H1 (cell line): ENCODE results near the gene TAF4. TPM values are rescaled to one million over a fixed set of nuclear protein-coding genes. Genes with fewer than 3 reads are reported as not detected.

Experiments
- CTCF ChIA-PET: fragments of 300-600 bp; sonication (Branson Sonifier 250); formaldehyde crosslinking; loops from one replicate; lab custom pipeline; 2021; ENCODE audit not compliant: partially characterized antibody; lab: Charles Lee
- POLR2A ChIA-PET: fragments of 300-600 bp; sonication (Branson Sonifier 250); formaldehyde crosslinking; loops from one replicate; lab custom pipeline; 2021; ENCODE audit warnings: inconsistent platforms; ENCODE audit not compliant: partially characterized antibody; lab: Charles Lee
- DNase-seq, 2 experiments: peaks; one replicate each; pipeline versions ENCODE4 v3.0.0 to v3.0.0-alpha.2; 2010 to 2022; ENCODE audit warnings: low spot score in 2 of 2, low read depth in 1 of 2, mixed read lengths in 1 of 2
- FAIRE-seq: peaks from 2 replicates; lab custom pipeline; 2011; peaks lifted over from hg19 to GRCh38; lab: Jason Lieb, UNC
- H2AFZ ChIP-seq: 2 replicates; pipeline ENCODE4 v1.8.1; 2012; ENCODE audit warnings: low read length, inconsistent platforms
- H2AK5ac ChIP-seq: 2 replicates; pipeline ENCODE4 v1.6.1; 2013; ENCODE audit warnings: low read depth, low read length
- H2BK120ac ChIP-seq: replicated peaks from 2 replicates; pipeline ENCODE3; 2013; ENCODE audit warnings: low read depth, low read length, inconsistent platforms
- H2BK12ac ChIP-seq: 2 replicates; pipeline ENCODE4 v1.6.1; 2013; ENCODE audit warnings: low read depth, low read length
- H2BK15ac ChIP-seq: 2 replicates; pipeline ENCODE4 v1.6.1; 2013; ENCODE audit warnings: low read length
- H2BK20ac ChIP-seq: 2 replicates; pipeline ENCODE4 v1.6.1; 2013; ENCODE audit warnings: low read length
- H2BK5ac ChIP-seq: 2 replicates; pipeline ENCODE4 v1.6.1; 2013; ENCODE audit warnings: low read depth, low read length
- H3K14ac ChIP-seq: 2 replicates; pipeline ENCODE4 v1.6.1; 2013; ENCODE audit warnings: inconsistent platforms; ENCODE audit not compliant: insufficient read length
- H3K18ac ChIP-seq: 2 replicates; pipeline ENCODE4 v1.6.1; 2013; ENCODE audit warnings: low read length; ENCODE audit errors: extremely low read depth
- H3K23ac ChIP-seq: 2 replicates; pipeline ENCODE4 v1.6.1; 2013; ENCODE audit warnings: inconsistent platforms; ENCODE audit not compliant: insufficient read length
- H3K23me2 ChIP-seq: 2 replicates; pipeline ENCODE4 v1.6.1; 2013; ENCODE audit warnings: low read depth, low read length
- H3K27ac ChIP-seq: 2 replicates; pipeline ENCODE4 v1.6.1; 2011; ENCODE audit warnings: low read depth, low read length, inconsistent platforms
- H3K27me3 ChIP-seq, 4 experiments: replicated peaks in 1 of 4; 1 replicate in 1 of 4; 2 replicates in 3 of 4; pipeline versions ENCODE4 v1.6.1 to v1.8.1; 2011 to 2013; ENCODE audit warnings: low read length in 3 of 4, mild to moderate bottlenecking in 3 of 4, inconsistent platforms in 2 of 4, mixed read lengths in 2 of 4, moderate library complexity in 1 of 4; ENCODE audit not compliant: control insufficient read depth in 3 of 4, insufficient read depth in 3 of 4; ENCODE audit errors: extremely low read depth in 1 of 4
- H3K36me3 ChIP-seq, 4 experiments: 2 replicates each; pipeline versions ENCODE4 v1.6.1 to v1.8.1; 2011 to 2013; ENCODE audit warnings: mild to moderate bottlenecking in 4 of 4, low read length in 3 of 4, moderate library complexity in 2 of 4, control low read depth in 1 of 4, inconsistent platforms in 1 of 4; ENCODE audit not compliant: insufficient read depth in 4 of 4, control insufficient read depth in 2 of 4
- H3K4ac ChIP-seq: replicated peaks from 2 replicates; pipeline ENCODE3; 2013; ENCODE audit warnings: low read length, low read depth, mixed read lengths, inconsistent platforms; ENCODE audit not compliant: insufficient read length
- H3K4me1 ChIP-seq, 4 experiments: replicated peaks in 1 of 4; 1 replicate in 1 of 4; 2 replicates in 3 of 4; pipeline versions ENCODE4 v1.6.1 to v1.8.1; 2011 to 2013; ENCODE audit warnings: low read length in 3 of 4, inconsistent platforms in 2 of 4, mixed read lengths in 1 of 4; ENCODE audit not compliant: insufficient read depth in 4 of 4, control insufficient read depth in 3 of 4
- H3K4me2 ChIP-seq, 2 experiments: 2 replicates each; pipeline versions ENCODE4 v1.6.1 to v1.8.1; 2011 to 2013; ENCODE audit warnings: low read depth in 2 of 2, low read length in 2 of 2, control low read depth in 1 of 2, inconsistent platforms in 1 of 2, mild to moderate bottlenecking in 1 of 2; ENCODE audit not compliant: insufficient read depth in 1 of 2
- H3K4me3 ChIP-seq, 4 experiments: fragments of 200-600, 300-600 bp in 1 of 4; sonication (generic), shearing (Covaris generic), sonication (Bioruptor Twin) in 1 of 4; 2 replicates each; pipeline versions ENCODE4 v1.5.1 to v1.8.1; 2011 to 2016; ENCODE audit warnings: low read length in 4 of 4, low read depth in 3 of 4, control low read depth in 2 of 4, inconsistent platforms in 2 of 4, mild to moderate bottlenecking in 2 of 4, mixed read lengths in 1 of 4, moderate library complexity in 1 of 4; ENCODE audit not compliant: insufficient read depth in 2 of 4; ENCODE audit errors: extremely low read depth in 1 of 4
- H3K56ac ChIP-seq: replicated peaks from 2 replicates; pipeline ENCODE3; 2013; ENCODE audit warnings: low read depth, mild to moderate bottlenecking, mixed read lengths, low read length, inconsistent platforms; ENCODE audit not compliant: insufficient read length
- H3K79me1 ChIP-seq: 2 replicates; pipeline ENCODE4 v1.6.1; 2013; ENCODE audit warnings: low read depth, low read length, control low read depth
- H3K79me2 ChIP-seq, 2 experiments: 2 replicates each; pipeline versions ENCODE4 v1.6.1 to v1.8.1; 2012 to 2013; ENCODE audit warnings: low read length in 2 of 2, mild to moderate bottlenecking in 2 of 2, inconsistent platforms in 1 of 2; ENCODE audit not compliant: insufficient read depth in 2 of 2, control insufficient read depth in 1 of 2
- H3K9ac ChIP-seq, 4 experiments: replicated peaks in 1 of 4; 1 replicate in 1 of 4; 2 replicates in 3 of 4; pipeline versions ENCODE4 v1.6.1 to v1.8.1; 2011 to 2013; ENCODE audit warnings: low read depth in 3 of 4, low read length in 3 of 4, control low read depth in 2 of 4, mild to moderate bottlenecking in 2 of 4, moderate library complexity in 2 of 4, inconsistent platforms in 1 of 4; ENCODE audit errors: extremely low read depth in 1 of 4
- H3K9me3 ChIP-seq, 2 experiments: 2 replicates each; pipeline versions ENCODE4 v1.6.1 to v1.8.1; 2012 to 2013; ENCODE audit warnings: mild to moderate bottlenecking in 2 of 2, moderate library complexity in 2 of 2, control low read depth in 1 of 2, inconsistent platforms in 1 of 2, low read depth in 1 of 2, low read length in 1 of 2, mixed read lengths in 1 of 2; ENCODE audit not compliant: insufficient read depth in 2 of 2
- H4K20me1 ChIP-seq, 2 experiments: replicated peaks in 1 of 2; 2 replicates each; pipeline versions ENCODE3 to v1.8.1; 2011 to 2013; ENCODE audit warnings: inconsistent platforms in 2 of 2, low read length in 2 of 2, mild to moderate bottlenecking in 1 of 2; ENCODE audit not compliant: insufficient read depth in 2 of 2, control insufficient read depth in 1 of 2
- H4K5ac ChIP-seq: 2 replicates; pipeline ENCODE4 v1.6.1; 2013; ENCODE audit warnings: low read length, low read depth, mixed read lengths, inconsistent platforms; ENCODE audit not compliant: insufficient read length
- H4K8ac ChIP-seq: 2 replicates; pipeline ENCODE4 v1.8.0; 2013; ENCODE audit warnings: mild to moderate bottlenecking, moderate library complexity, low read length, inconsistent platforms; ENCODE audit not compliant: insufficient read depth; ENCODE audit errors: extremely low read depth
- H4K91ac ChIP-seq: replicated peaks from 2 replicates; pipeline ENCODE3; 2013; ENCODE audit warnings: low read length, mixed read lengths, inconsistent platforms; ENCODE audit not compliant: insufficient read length
- ASH2L ChIP-seq: fragments of 200-600, 300-600 bp; sonication (generic); IDR thresholded peaks from one replicate; pipeline ENCODE4 v1.7.1; 2017; ENCODE audit warnings: low read length
- BCL11A ChIP-seq, 2 experiments: IDR thresholded peaks; one replicate each; pipeline ENCODE4 v1.6.1; 2011; ENCODE audit warnings: low read depth in 2 of 2, low read length in 2 of 2, mild to moderate bottlenecking in 2 of 2
- CBX8 ChIP-seq: fragments of 300-800, 300-1000 bp; sonication (generic); IDR thresholded peaks from 2 replicates; pipeline ENCODE4 v1.7.1; 2016; ENCODE audit warnings: low read depth, low read length, borderline replicate concordance
- CREB1 ChIP-seq: IDR thresholded peaks from 2 replicates; pipeline ENCODE4 v1.6.1; 2012; ENCODE audit warnings: inconsistent platforms
- CTBP2 ChIP-seq: IDR thresholded peaks from 2 replicates; pipeline ENCODE4 v1.7.0; 2011; ENCODE audit warnings: borderline replicate concordance, mild to moderate bottlenecking, moderate library complexity, mixed read lengths, low read length; ENCODE audit not compliant: insufficient read depth, insufficient read length
- NRF1 ChIP-seq: IDR thresholded peaks from 2 replicates; pipeline ENCODE4 v1.6.1; 2011; ENCODE audit warnings: mild to moderate bottlenecking, low read depth, low read length, improper control_type of control experiment
- PHF8 ChIP-seq: fragments of 200-600 bp; sonication (generic); conservative IDR thresholded peaks from 2 replicates; pipeline ENCODE4 v1.7.1; 2012; ENCODE audit warnings: low read depth, mild to moderate bottlenecking, inconsistent platforms, low read length, moderate library complexity
- POLR2A ChIP-seq, 2 experiments: IDR thresholded peaks; 1 replicate in 1 of 2; 2 replicates in 1 of 2; pipeline ENCODE4 v1.6.1; 2011; ENCODE audit warnings: low read depth in 2 of 2, low read length in 2 of 2, mild to moderate bottlenecking in 2 of 2; ENCODE audit errors: control extremely low read depth in 1 of 2
- SIN3A ChIP-seq, 2 experiments: IDR thresholded peaks in 1 of 2; conservative IDR thresholded peaks in 1 of 2; 2 replicates each; pipeline ENCODE4 v1.6.1; 2011 to 2012; ENCODE audit warnings: low read length in 2 of 2, improper control_type of control experiment in 1 of 2, low read depth in 1 of 2, mild to moderate bottlenecking in 1 of 2
- TAF7 ChIP-seq: optimal IDR thresholded peaks from 2 replicates; pipeline ENCODE3; 2011; ENCODE audit warnings: low read depth, mild to moderate bottlenecking, inconsistent platforms, low read length, moderate library complexity, borderline replicate concordance
- TBP ChIP-seq: IDR thresholded peaks from 2 replicates; pipeline ENCODE4 v1.6.1; 2011; ENCODE audit warnings: low read depth, low read length, improper control_type of control experiment
- YY1 ChIP-seq: IDR thresholded peaks from 2 replicates; pipeline ENCODE4 v1.6.1; 2011; ENCODE audit warnings: low read depth, mild to moderate bottlenecking, low read length
- WGBS, 2 experiments: shearing (Covaris generic) in 1 of 2; methylation state at CpG; one replicate each; pipeline versions ENCODE4 v1.1.6 to v1.1.7; 2013 to 2015; ENCODE audit warnings: low lambda C conversion rate in 2 of 2, mixed read lengths in 2 of 2, inconsistent platforms in 1 of 2, low coverage in 1 of 2, missing lambda C conversion rate in 1 of 2; ENCODE audit not compliant: insufficient replicate concordance in 2 of 2, insufficient coverage in 1 of 2, insufficient read length in 1 of 2; ENCODE audit errors: extremely low coverage in 1 of 2, missing lambda C conversion rate in 1 of 2; 5-methylcytosine and 5-hydroxymethylcytosine counted together
- polyA plus RNA-seq, 7 experiments: library from polyadenylated mRNA; depleted of rRNA in 3 of 7; stranded (reverse) in 5 of 7; unstranded in 2 of 7; fragments of >200 nt in 5 of 7; fragments of 200-250 nt in 2 of 7; gene quantifications; 1 replicate in 5 of 7; 2 replicates in 1 of 7; 4 replicates in 1 of 7; pipeline versions ENCODE4 v1.2.1 to v1.2.3, GENCODE V29; 2011 to 2013; ENCODE audit warnings: missing spikeins in 2 of 7, mixed read lengths in 2 of 7
- total RNA-seq: library from RNA; stranded (reverse); fragmentation: NEBNext Ultra II Directional; extraction: Animal tissue kit (Norgen Biotek cat#: 25700); gene quantifications from 2 replicates; pipeline ENCODE4 v1.2.1, GENCODE V29; 2021
- TF ChIP-seq, protein P1 (sequence below): IDR thresholded peaks from 2 replicates; pipeline ENCODE4 v1.6.1; 2011; ENCODE audit warnings: low read length, improper control_type of control experiment

Gene TAF4
- total and polyA plus RNA-seq, 2 of the 8 experiments (the other 6 are each of a cell fraction or from before 2014, with no cell fraction given) = 16.0 to 30.1 TPM

- Histone ChIP-seq H4K5ac (no peak overlapping the region), H3K56ac (no peak overlapping the region), H3K4me1 (no peaks in the 10 kb centered on the region; a peak in 1 of 7 replicates), H3K79me1 (peaks cover 5% of the 10 kb centered on the region; the same call in 1 of the 2 replicates), H2AFZ (no peak overlapping the region), H3K14ac (no peak overlapping the region), H3K27ac (no peak overlapping the region), H2BK12ac (no peak overlapping the region), H3K27me3 (no peaks in the 10 kb centered on the region; a peak in 1 of 7 replicates), H3K4ac (no peak overlapping the region), H3K23me2 (peaks cover 11% of the 10 kb centered on the region; the same call in 1 of the 2 replicates), H4K8ac (no peak overlapping the region), H3K23ac (no peak overlapping the region), H3K4me3 (no peak overlapping the region), H3K18ac (no peak overlapping the region), H2BK20ac (no peak overlapping the region), H2BK120ac (no peak overlapping the region), H3K79me2 (peaks cover 0 to 2% of the 10 kb centered on the region in 2 experiments; a peak in 2 of 4 replicates), H4K91ac (no peak overlapping the region), H2BK15ac (no peak overlapping the region), H3K36me3 (peaks cover 0 to 14% (median 3%) of the 10 kb centered on the region in 4 experiments; a peak in 4 of 8 replicates), H3K9ac (no peak overlapping the region), H3K4me2 (no peak overlapping the region), H2AK5ac (no peak overlapping the region; the same call in 1 of the 2 replicates), H3K9me3 (peaks cover 0 to 2% of the 10 kb centered on the region in 2 experiments; a peak in 1 of 4 replicates), H4K20me1 (peaks cover 0 to 6% of the 10 kb centered on the region in 2 experiments), H2BK5ac (no peak overlapping the region; the same call in 1 of the 2 replicates)
- FAIRE-seq (no peak), DNase-seq (no peak)
- ChIA-PET CTCF (interaction anchor here (0.7 to 1.2 kb wide), 3 partner anchors 9 to 40 kb away, joined by 3 to 4 read pairs (median 3); no protein-coding TSS in a partner anchor), POLR2A (interaction anchor here (1.0 kb wide), 1 partner anchor 160 kb away, joined by 3 read pairs; no protein-coding TSS in a partner anchor)
- WGBS, 2 experiments = 78% methylated on average over 17 of the region's 17 CpGs; no CpG with 5 or more reads in 1 of the 2 experiments
- TF ChIP-seq SIN3A (conservative IDR thresholded peaks at IDR 0.05 in 1 of 2, IDR thresholded peaks at IDR 0.05 in 1 of 2; ENCODE audit: low read depth in 1 of 2, low read length in 2 of 2) = no peak
- TF ChIP-seq BCL11A (IDR thresholded peaks at IDR 0.05; ENCODE audit: low read depth in 2 of 2, low read length in 2 of 2) = no peak
- no peak for TF ChIP-seq ASH2L
- TF ChIP-seq YY1 = no peak
- TF ChIP-seq POLR2A (IDR thresholded peaks at IDR 0.05; ENCODE audit: control extremely low read depth in 1 of 2, low read depth in 2 of 2, low read length in 2 of 2) = no peak
- TF ChIP-seq TBP = no peak
- no peak for TF ChIP-seq CTBP2
- TF ChIP-seq, protein P1, sequence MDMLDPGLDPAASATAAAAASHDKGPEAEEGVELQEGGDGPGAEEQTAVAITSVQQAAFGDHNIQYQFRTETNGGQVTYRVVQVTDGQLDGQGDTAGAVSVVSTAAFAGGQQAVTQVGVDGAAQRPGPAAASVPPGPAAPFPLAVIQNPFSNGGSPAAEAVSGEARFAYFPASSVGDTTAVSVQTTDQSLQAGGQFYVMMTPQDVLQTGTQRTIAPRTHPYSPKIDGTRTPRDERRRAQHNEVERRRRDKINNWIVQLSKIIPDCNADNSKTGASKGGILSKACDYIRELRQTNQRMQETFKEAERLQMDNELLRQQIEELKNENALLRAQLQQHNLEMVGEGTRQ = no peak
- no peak for TF ChIP-seq PHF8
- TF ChIP-seq CBX8 = no peak
- no peak for TF ChIP-seq TAF7
- TF ChIP-seq CREB1 = no peak
- TF ChIP-seq NRF1 = no peak
Measured at GRCh38 chr20:61983965-61984364, 81.7 kb downstream of the TAF4 start.
